Measurements from ENCODE around the gene MAPRE3.

The MAPRE3 gene

DNA sequence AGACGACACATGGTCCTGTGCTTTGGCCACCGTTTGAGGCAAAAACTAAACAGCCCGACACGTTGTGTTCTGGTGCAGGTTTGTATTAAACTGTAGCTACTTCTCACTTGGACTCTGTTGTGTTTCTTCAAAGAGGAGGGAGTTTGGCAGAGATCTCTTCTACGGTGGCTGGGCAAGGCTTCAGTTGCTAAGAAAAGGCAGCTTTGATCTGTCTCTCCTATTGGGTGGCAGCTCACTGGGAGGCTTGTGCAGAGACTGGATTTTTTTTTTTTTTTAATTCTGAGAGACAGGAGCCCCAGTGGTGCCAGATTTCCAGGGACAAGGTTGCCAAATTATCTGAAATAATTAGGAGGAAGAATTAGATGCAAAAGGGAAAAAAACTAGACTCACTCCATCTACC is 20.2 kb upstream of the MAPRE3 start:
- DNase-seq (ENCODE audit: low read depth in 2 of 2): no peak

DNA sequence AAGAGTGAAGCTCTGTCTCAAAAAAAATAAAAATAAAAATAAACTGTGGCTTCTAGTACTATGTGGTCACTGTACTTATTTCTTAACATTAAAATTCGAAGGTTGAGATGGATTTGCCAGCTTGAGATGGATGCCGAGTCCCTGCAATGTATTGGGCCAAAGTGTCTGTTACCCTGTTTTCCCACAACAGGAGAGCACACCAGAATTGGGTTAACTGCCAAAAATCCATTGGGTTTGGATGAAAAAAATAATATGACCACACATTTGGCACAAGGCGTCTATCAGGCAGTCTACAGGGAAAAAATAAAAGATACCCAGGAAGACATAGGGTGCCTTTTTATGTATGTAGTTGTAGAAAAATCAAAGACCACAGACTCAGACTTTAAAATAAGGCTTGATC is 19.2 kb upstream of the MAPRE3 start:
- no peak for DNase-seq (ENCODE audit: low read depth in 2 of 2)

GRCh38 chr2:26952374-26952773 is 18.1 kb upstream of the MAPRE3 start:
- DNase-seq (ENCODE audit: low read depth in 2 of 2): no peak

- DNase-seq (ENCODE audit: low read depth in 2 of 2): no peak
These were observed 16.3 kb upstream of the MAPRE3 start for GRCh38 chr2:26954135-26954534.

GRCh38 chr2:26957041-26957440 is 13.4 kb upstream of the MAPRE3 start:
- DNase-seq (ENCODE audit: low read depth in 2 of 2): no peak

- no peak for DNase-seq (ENCODE audit: low read depth in 2 of 2)
These were observed 12.9 kb upstream of the MAPRE3 start for GRCh38 chr2:26957534-26957933.

GRCh38 chr2:26959331-26959730 is 11.1 kb upstream of the MAPRE3 start:
- no peak for DNase-seq (ENCODE audit: low read depth in 2 of 2)

DNA sequence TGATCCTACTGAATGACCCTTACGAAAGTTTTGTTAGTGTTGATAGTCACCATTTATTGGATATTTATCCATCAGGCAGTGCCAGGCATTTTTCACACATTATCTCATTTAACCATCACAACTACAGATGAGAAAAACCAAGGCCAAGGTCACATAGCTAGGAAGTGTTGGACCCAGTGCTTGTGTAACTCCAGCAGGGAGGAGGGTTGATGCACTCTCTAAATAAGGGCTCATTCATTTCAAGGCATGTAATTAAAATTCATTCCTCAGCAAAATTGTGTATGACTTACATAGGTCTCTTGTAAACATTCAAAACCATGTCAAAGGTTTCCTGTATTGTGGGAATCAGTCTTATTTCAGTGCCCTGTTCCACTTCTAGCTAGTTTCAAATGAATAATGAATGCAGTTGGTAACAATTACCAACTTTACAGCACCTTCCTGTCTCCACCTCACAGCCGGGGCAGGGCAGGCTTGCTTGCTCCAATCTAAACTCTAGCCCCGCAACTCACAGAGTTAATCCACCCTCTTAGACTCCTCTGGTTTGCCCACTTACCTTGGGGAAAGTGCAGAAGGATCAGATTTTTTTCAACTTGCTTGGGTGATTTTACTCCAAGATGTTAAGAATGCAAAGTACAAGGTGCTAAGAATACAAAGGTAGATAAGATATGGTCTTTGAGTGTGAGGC is 5.8 kb upstream of the MAPRE3 start:
- no peak for DNase-seq (ENCODE audit: low read depth in 2 of 2)

- no peak for DNase-seq (ENCODE audit: low read depth in 2 of 2)
These were observed 2.4 kb upstream of the MAPRE3 start for GRCh38 chr2:26968001-26968400.

GRCh38 chr2:26969077-26969844 is 1.2 kb upstream of the MAPRE3 start:
- DNase-seq (ENCODE audit: low read depth in 2 of 2): no peak

DNA sequence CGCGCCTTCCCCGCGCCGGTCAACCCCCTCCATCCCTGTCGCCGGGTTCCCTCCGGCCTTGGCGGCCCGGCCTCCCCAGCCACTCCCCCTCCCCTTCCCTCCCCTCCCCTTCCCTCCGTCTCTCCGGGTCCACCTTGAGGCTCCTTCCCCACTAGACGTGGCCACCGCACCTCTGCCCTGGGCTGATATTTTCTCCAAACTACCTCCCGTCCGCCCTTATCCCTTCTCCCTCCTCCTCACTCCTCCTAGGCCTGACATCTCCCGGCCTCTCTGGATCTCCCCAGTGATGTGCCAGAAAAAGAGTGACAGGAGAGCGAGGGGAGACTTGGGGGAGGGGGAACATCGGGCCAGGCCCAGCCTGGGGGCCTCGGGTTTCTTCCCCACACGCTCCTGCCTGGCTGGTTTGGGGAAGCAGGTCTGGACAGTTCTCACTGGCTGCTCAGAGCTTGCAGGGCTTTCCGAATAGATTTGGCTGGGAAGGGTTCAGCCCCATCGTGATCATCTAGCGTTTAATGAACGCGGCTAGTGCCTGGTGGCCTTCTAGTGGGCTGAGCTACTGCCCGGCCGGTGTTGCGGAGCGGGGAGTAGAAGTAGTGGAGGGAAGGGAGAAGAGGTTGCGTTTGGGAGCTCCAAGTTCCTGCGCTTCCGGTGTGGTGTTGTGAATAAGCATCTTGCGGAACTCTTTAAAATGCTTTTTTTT is 641 bp downstream of the MAPRE3 start:
- no peak for DNase-seq (ENCODE audit: low read depth in 2 of 2)

- DNase-seq (ENCODE audit: low read depth in 2 of 2): no peak
These were observed 1.7 kb downstream of the MAPRE3 start for GRCh38 chr2:26971911-26972786.

GRCh38 chr2:26974352-26974751 is 3.9 kb downstream of the MAPRE3 start:
- DNase-seq (ENCODE audit: low read depth in 2 of 2): no peak

DNA sequence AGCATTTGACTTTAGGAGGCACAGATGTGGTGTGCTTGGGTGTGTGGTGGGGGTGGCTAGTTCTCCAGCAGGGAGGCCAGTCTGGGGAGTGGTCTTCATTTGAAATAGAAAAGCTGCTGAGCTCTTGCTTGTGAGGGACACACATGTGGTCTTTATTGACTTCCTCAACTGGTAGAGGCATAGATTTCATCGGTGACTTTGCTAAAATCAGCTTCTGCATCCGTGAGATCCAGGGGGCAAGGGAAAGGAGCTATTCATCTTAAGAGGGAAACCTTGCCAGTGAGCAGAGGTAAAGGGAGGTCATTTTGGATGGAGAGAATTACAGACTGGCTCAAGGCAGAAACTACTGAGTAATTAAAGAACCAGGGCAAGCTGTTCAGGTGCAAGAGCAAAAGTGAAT is 4.7 kb downstream of the MAPRE3 start:
- DNase-seq (ENCODE audit: low read depth in 2 of 2): no peak

DNA sequence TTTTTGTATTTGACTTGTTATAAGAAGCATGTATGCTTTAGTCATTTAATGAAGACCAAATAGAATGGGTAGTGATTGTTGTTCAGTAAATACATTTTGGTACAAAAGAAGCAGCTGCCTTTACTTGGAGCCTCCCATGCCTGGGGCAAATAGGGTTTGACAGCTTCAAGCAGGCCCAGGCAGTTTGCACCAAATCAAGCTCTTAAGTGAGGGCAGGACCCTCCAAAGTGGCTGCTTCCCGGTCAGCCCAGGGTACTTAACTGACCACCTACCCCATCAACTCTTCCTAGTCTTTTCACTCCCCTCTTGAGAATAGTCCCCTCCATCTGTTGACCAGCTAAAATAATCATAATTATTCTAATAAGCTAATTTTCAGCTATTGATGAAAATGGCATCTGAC is 5.2 kb downstream of the MAPRE3 start:
- no peak for DNase-seq (ENCODE audit: low read depth in 2 of 2)

DNA sequence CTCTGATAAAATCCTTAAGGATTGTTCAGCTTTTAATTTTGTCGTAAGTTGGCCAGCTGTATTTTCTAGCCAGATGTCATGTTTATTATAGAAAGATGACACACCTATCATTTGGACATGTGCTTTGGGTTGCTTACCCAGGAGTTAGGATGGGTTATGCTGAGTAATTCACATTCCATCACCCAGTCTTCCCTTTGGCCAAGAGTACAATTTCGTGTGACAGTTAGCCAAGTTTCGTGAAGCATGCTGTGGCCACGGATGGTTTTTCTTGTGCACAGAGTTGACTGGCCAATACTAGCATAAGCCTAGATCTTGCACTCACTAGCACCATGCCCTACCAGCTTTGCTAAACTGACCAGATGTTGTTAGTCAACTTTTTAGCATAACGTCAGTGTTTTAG is 5.8 kb downstream of the MAPRE3 start:
- DNase-seq (ENCODE audit: low read depth in 2 of 2): no peak

GRCh38 chr2:26977012-26977411 is 6.6 kb downstream of the MAPRE3 start:
- no peak for DNase-seq (ENCODE audit: low read depth in 2 of 2)

- no peak for DNase-seq (ENCODE audit: low read depth in 2 of 2)
These were observed 7.7 kb downstream of the MAPRE3 start for GRCh38 chr2:26978061-26978596.

- DNase-seq (ENCODE audit: low read depth in 2 of 2): no peak
These were observed 9.3 kb downstream of the MAPRE3 start for GRCh38 chr2:26979741-26980140.

- no peak for DNase-seq (ENCODE audit: low read depth in 2 of 2)
These were observed 10.5 kb downstream of the MAPRE3 start for GRCh38 chr2:26980971-26981370.

DNA sequence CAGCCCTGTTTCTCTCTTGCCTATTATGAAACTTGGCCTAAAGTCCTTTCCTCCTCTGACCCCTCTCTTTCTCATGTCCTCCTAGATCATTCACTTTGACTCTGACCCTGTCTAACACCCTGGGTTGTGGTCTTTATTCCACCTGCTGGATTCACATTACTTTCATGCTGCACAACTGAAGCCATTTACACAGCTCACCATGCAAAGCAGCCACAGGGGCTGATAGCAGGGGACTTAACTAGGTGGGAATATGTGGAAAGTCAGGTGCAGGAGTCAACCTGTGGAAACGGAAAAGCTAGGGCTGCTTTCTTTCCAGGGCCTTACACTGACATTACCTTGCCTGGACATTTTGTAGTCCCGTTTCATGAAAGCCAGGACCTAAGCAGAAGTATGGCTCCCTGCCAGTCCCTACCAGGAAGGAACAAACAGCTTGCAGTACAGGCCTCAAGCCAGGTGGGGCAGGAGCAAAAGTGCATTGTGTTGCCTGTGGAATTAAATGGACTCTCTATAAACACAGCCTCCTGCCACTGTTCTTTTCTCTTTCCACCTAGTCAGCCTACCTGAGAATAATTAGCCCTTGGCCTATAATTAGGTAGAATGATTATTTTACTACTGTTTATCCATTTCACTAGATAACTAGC is 11.8 kb downstream of the MAPRE3 start:
- no peak for DNase-seq (ENCODE audit: low read depth in 2 of 2)

All from stimulated activated CD8-positive, alpha-beta memory T cell treated with anti-CD3 and anti-CD28 coated beads, Interleukin-7, amount 100 ng/mL, for 4 hours (primary cell).